ENCODE results near the gene NAALAD2. TPM values are rescaled to one million over a fixed set of nuclear protein-coding genes. Genes with fewer than 3 reads are reported as not detected.

NAALAD2 gene
- total and polyA plus RNA-seq, 2 donors (not counting 1 experiment from before 2014, with no cell fraction given) = 0.66 to 2.2 TPM

- no peak overlapping the region for H3K4me2 ChIP-seq (ENCODE audit: extremely low read depth, insufficient read depth, low read length)
- no peak overlapping the region for H2AFZ ChIP-seq (ENCODE audit: low read length)
- H3K4me3 ChIP-seq (replicated peaks in 1 of 4; ENCODE audit: control extremely low read depth in 1 of 4, insufficient read depth in 1 of 4, low read depth in 3 of 4, low read length in 4 of 4) = no peak overlapping the region
- no peaks in the 10 kb centered on the region for H3K27me3 ChIP-seq (ENCODE audit: control insufficient read depth, insufficient read depth, low read length)
- H3K4me1 ChIP-seq (ENCODE audit: control insufficient read depth, extremely low read depth, insufficient read depth, low read length) = no peaks in the 10 kb centered on the region
- no peak for DNase-seq (ENCODE audit: low read depth in 2 of 2)
- no peaks in the 10 kb centered on the region for H3K9me3 ChIP-seq (ENCODE audit: control insufficient read depth, insufficient read depth, low read depth, low read length)
- no peak overlapping the region for H3K27ac ChIP-seq (ENCODE audit: insufficient read depth, low read length)
- H4K20me1 ChIP-seq (ENCODE audit: control insufficient read depth, extremely low read depth, insufficient read depth, low read length) = no peaks in the 10 kb centered on the region
- no peak overlapping the region for H3K9ac ChIP-seq (ENCODE audit: insufficient read depth, low read length)
- TF ChIP-seq EZH2 (IDR thresholded peaks at IDR 0.05; ENCODE audit: low read length, missing control alignments) = no peak
- no peak for TF ChIP-seq CTCF (conservative IDR thresholded peaks at IDR 0.05 in 1 of 2, IDR thresholded peaks at IDR 0.05 in 1 of 2; ENCODE audit: low read depth in 1 of 2, low read length in 2 of 2)
- H3K36me3 ChIP-seq (ENCODE audit: control insufficient read depth, insufficient read depth, low read length) = peaks cover 2% of the 10 kb centered on the region
- H3K79me2 ChIP-seq (ENCODE audit: control insufficient read depth, insufficient read depth, low read length) = peaks cover 12% of the 10 kb centered on the region
These were observed 74.4 kb downstream of the NAALAD2 start for GRCh38 chr11:90208857-90209256.

- Histone ChIP-seq H4K20me1 (ENCODE audit: control insufficient read depth, extremely low read depth, insufficient read depth, low read length) (no peaks in the 10 kb centered on the region), H3K27ac (ENCODE audit: insufficient read depth, low read length) (no peak overlapping the region)
These were observed 78.9 kb downstream of the NAALAD2 start for GRCh38 chr11:90213322-90213721.

GRCh38 chr11:90216611-90217010 is 82.1 kb downstream of the NAALAD2 start:
- TF ChIP-seq EZH2 (IDR thresholded peaks at IDR 0.05; ENCODE audit: low read length, missing control alignments) (no peak), CTCF (conservative IDR thresholded peaks at IDR 0.05 in 1 of 2, IDR thresholded peaks at IDR 0.05 in 1 of 2; ENCODE audit: low read depth in 1 of 2, low read length in 2 of 2) (no peak)
- DNase-seq (ENCODE audit: low read depth in 2 of 2) = no peak
- no peak overlapping the region for H3K27ac ChIP-seq (ENCODE audit: insufficient read depth, low read length)
- no peaks in the 10 kb centered on the region for H4K20me1 ChIP-seq (ENCODE audit: control insufficient read depth, extremely low read depth, insufficient read depth, low read length)
- no peaks in the 10 kb centered on the region for H3K9me3 ChIP-seq (ENCODE audit: control insufficient read depth, insufficient read depth, low read depth, low read length)
- H3K36me3 ChIP-seq (ENCODE audit: control insufficient read depth, insufficient read depth, low read length) = peaks cover 2% of the 10 kb centered on the region
- no peaks in the 10 kb centered on the region for H3K27me3 ChIP-seq (ENCODE audit: control insufficient read depth, insufficient read depth, low read length)
- H3K4me2 ChIP-seq (ENCODE audit: extremely low read depth, insufficient read depth, low read length) = no peak overlapping the region
- peaks cover 79% of the 10 kb centered on the region for H3K79me2 ChIP-seq (ENCODE audit: control insufficient read depth, insufficient read depth, low read length)
- no peak overlapping the region for H2AFZ ChIP-seq (ENCODE audit: low read length)
- H3K4me3 ChIP-seq (replicated peaks in 1 of 4; ENCODE audit: control extremely low read depth in 1 of 4, insufficient read depth in 1 of 4, low read depth in 3 of 4, low read length in 4 of 4) = no peak overlapping the region
- no peak overlapping the region for H3K9ac ChIP-seq (ENCODE audit: insufficient read depth, low read length)
- no peaks in the 10 kb centered on the region for H3K4me1 ChIP-seq (ENCODE audit: control insufficient read depth, extremely low read depth, insufficient read depth, low read length)

More at GRCh38 chr11:90213322-90213721, 78.9 kb downstream of the NAALAD2 start:
- Histone ChIP-seq H3K4me3 (replicated peaks in 1 of 4; ENCODE audit: control extremely low read depth in 1 of 4, insufficient read depth in 1 of 4, low read depth in 3 of 4, low read length in 4 of 4) (no peak overlapping the region), H3K27me3 (ENCODE audit: control insufficient read depth, insufficient read depth, low read length) (no peaks in the 10 kb centered on the region), H3K9me3 (ENCODE audit: control insufficient read depth, insufficient read depth, low read depth, low read length) (no peaks in the 10 kb centered on the region), H3K4me2 (ENCODE audit: extremely low read depth, insufficient read depth, low read length) (no peak overlapping the region), H2AFZ (ENCODE audit: low read length) (no peak overlapping the region), H3K9ac (ENCODE audit: insufficient read depth, low read length) (no peak overlapping the region), H3K36me3 (ENCODE audit: control insufficient read depth, insufficient read depth, low read length) (peaks cover 4% of the 10 kb centered on the region), H3K4me1 (ENCODE audit: control insufficient read depth, extremely low read depth, insufficient read depth, low read length) (no peaks in the 10 kb centered on the region), H3K79me2 (ENCODE audit: control insufficient read depth, insufficient read depth, low read length) (peaks cover 51% of the 10 kb centered on the region)
- no peak for TF ChIP-seq EZH2 (IDR thresholded peaks at IDR 0.05; ENCODE audit: low read length, missing control alignments)
- TF ChIP-seq CTCF (conservative IDR thresholded peaks at IDR 0.05 in 1 of 2, IDR thresholded peaks at IDR 0.05 in 1 of 2; ENCODE audit: low read depth in 1 of 2, low read length in 2 of 2) = no peak
- DNase-seq (ENCODE audit: low read depth in 2 of 2) = no peak
